CD14-positive monocyte (primary cell): Measurements from ENCODE around the gene SMYD3. TPM values are rescaled to one million over a fixed set of nuclear protein-coding genes. Genes with fewer than 3 reads are reported as not detected.

ENCODE experiments used
- DNase-seq, 3 donors: peaks; one replicate each; pipeline ENCODE4 v3.0.0-alpha.2; 2011 to 2022
- H2AFZ ChIP-seq: 2 replicates; pipeline ENCODE4 v1.6.0; 2012; ENCODE audit warnings: mild to moderate bottlenecking, low read depth, low read length, inconsistent platforms; ENCODE audit not compliant: insufficient read depth, poor library complexity, severe bottlenecking
- H3K27ac ChIP-seq, 2 donors: 1 replicate in 1 of 2; 2 replicates in 1 of 2; pipeline ENCODE4 v1.5.1; 2012 to 2013; ENCODE audit warnings: low read length in 2 of 2, control low read depth in 1 of 2, inconsistent platforms in 1 of 2, low read depth in 1 of 2, mild to moderate bottlenecking in 1 of 2
- H3K27me3 ChIP-seq, 2 donors: one replicate each; pipeline versions ENCODE4 v1.6.0 to v1.6.1; 2011 to 2013; ENCODE audit warnings: low read length in 2 of 2; ENCODE audit not compliant: control insufficient read depth in 2 of 2, insufficient read depth in 2 of 2
- H3K36me3 ChIP-seq, 2 donors: replicated peaks in 1 of 2; 1 replicate in 1 of 2; 2 replicates in 1 of 2; pipeline versions ENCODE4 v1.5.1 to v1.6.1; 2012 to 2013; ENCODE audit warnings: low read length in 2 of 2, control low read depth in 1 of 2, inconsistent platforms in 1 of 2, mild to moderate bottlenecking in 1 of 2; ENCODE audit not compliant: insufficient read depth in 2 of 2, control insufficient read depth in 1 of 2
- H3K4me1 ChIP-seq, 2 donors: 1 replicate in 1 of 2; 2 replicates in 1 of 2; pipeline versions ENCODE4 v1.5.1 to v1.6.1; 2012 to 2013; ENCODE audit warnings: low read length in 2 of 2, control low read depth in 1 of 2, inconsistent platforms in 1 of 2, mild to moderate bottlenecking in 1 of 2, moderate library complexity in 1 of 2; ENCODE audit not compliant: insufficient read depth in 2 of 2, control insufficient read depth in 1 of 2
- H3K4me2 ChIP-seq: replicated peaks from 2 replicates; pipeline ENCODE3; 2012; ENCODE audit warnings: low read length, moderate library complexity, mild to moderate bottlenecking; ENCODE audit not compliant: poor library complexity, severe bottlenecking; ENCODE audit errors: extremely low read depth
- H3K4me3 ChIP-seq, 3 experiments: fragments of 200-600 bp in 1 of 3; sonication (generic) in 1 of 3; replicated peaks in 1 of 3; 1 replicate in 2 of 3; 2 replicates in 1 of 3; pipeline ENCODE4 v1.5.1; 2011 to 2013; ENCODE audit warnings: low read length in 3 of 3, mild to moderate bottlenecking in 3 of 3, control low read depth in 2 of 3, low read depth in 2 of 3, inconsistent platforms in 1 of 3, moderate library complexity in 1 of 3
- H3K79me2 ChIP-seq: 2 replicates; pipeline ENCODE4 v1.6.0; 2012; ENCODE audit warnings: mild to moderate bottlenecking, control low read depth, inconsistent platforms, low read length, moderate library complexity; ENCODE audit not compliant: insufficient read depth
- H3K9ac ChIP-seq: 2 replicates; pipeline ENCODE4 v1.6.0; 2017; ENCODE audit warnings: low read length, mild to moderate bottlenecking; ENCODE audit not compliant: insufficient read depth, poor library complexity, severe bottlenecking
- H3K9me3 ChIP-seq, 2 donors: replicated peaks in 1 of 2; 1 replicate in 1 of 2; 2 replicates in 1 of 2; pipeline versions ENCODE4 v1.5.1 to v1.6.1; 2012 to 2013; ENCODE audit warnings: low read length in 2 of 2, control low read depth in 1 of 2; ENCODE audit not compliant: control insufficient read depth in 1 of 2, insufficient read depth in 1 of 2
- H4K20me1 ChIP-seq: 2 replicates; pipeline ENCODE4 v1.6.0; 2012; ENCODE audit warnings: mild to moderate bottlenecking, low read length, control low read depth, moderate library complexity; ENCODE audit not compliant: insufficient read depth
- H3K27ac Mint-ChIP-seq, 7 donors: one replicate each; pipeline ENCODE4 v1.8.0; 2020; ENCODE audit warnings: mild to moderate bottlenecking in 7 of 7, mixed read lengths in 7 of 7, moderate library complexity in 6 of 7, inconsistent platforms in 2 of 7
- H3K27me3 Mint-ChIP-seq, 3 donors: one replicate each; pipeline ENCODE4 v1.8.0; 2021 to 2022; ENCODE audit warnings: low read depth in 3 of 3, mild to moderate bottlenecking in 3 of 3, mixed read lengths in 3 of 3, moderate library complexity in 3 of 3, inconsistent platforms in 1 of 3
- H3K36me3 Mint-ChIP-seq, 2 donors: one replicate each; pipeline ENCODE4 v1.8.0; 2020; ENCODE audit warnings: mixed read lengths in 2 of 2, inconsistent platforms in 1 of 2, mild to moderate bottlenecking in 1 of 2
- H3K4me1 Mint-ChIP-seq: one replicate; pipeline ENCODE4 v1.8.0; 2020; ENCODE audit warnings: mild to moderate bottlenecking, mixed read lengths
- H3K4me3 Mint-ChIP-seq, 2 donors: one replicate each; pipeline ENCODE4 v1.8.0; 2020; ENCODE audit warnings: mild to moderate bottlenecking in 2 of 2, mixed read lengths in 2 of 2, moderate library complexity in 1 of 2
- H3K9me3 Mint-ChIP-seq, 7 donors: one replicate each; pipeline ENCODE4 v1.8.0; 2020 to 2022; ENCODE audit warnings: mixed read lengths in 7 of 7, mild to moderate bottlenecking in 6 of 7, moderate library complexity in 6 of 7, inconsistent platforms in 2 of 7
- WGBS: methylation state at CpG from one replicate; pipeline ENCODE4 v1.1.5; 2013; ENCODE audit warnings: missing lambda C conversion rate; ENCODE audit not compliant: insufficient coverage; 5-methylcytosine and 5-hydroxymethylcytosine counted together
- intact Hi-C, 2 donors: fragments of 100-400 bp; cut with micrococcal nuclease; formaldehyde crosslinking; loops; one replicate each; pipeline versions ENCODE4 v1.15.0 to v1.15.1; 2023
- polyA plus RNA-seq, 3 donors: library from polyadenylated mRNA; depleted of rRNA in 1 of 3; unstranded in 2 of 3; stranded (reverse) in 1 of 3; fragments of 300-500 nt in 2 of 3; fragments of >200 nt in 1 of 3; fragmentation: Illumina TruSeq in 2 of 3; gene quantifications; 1 replicate in 2 of 3; 2 replicates in 1 of 3; pipeline ENCODE4 v1.2.3, GENCODE V29; 2012 to 2021
- TF ChIP-seq, protein P1 (sequence below): fragments of 200-600 bp; IDR thresholded peaks from one replicate; pipeline ENCODE4 v1.8.0; 2022; ENCODE audit warnings: antibody characterized with exemption, mild to moderate bottlenecking

SMYD3 gene
- polyA plus RNA-seq, 3 donors: 2.7 to 8.4 (median 4.0) TPM

DNA sequence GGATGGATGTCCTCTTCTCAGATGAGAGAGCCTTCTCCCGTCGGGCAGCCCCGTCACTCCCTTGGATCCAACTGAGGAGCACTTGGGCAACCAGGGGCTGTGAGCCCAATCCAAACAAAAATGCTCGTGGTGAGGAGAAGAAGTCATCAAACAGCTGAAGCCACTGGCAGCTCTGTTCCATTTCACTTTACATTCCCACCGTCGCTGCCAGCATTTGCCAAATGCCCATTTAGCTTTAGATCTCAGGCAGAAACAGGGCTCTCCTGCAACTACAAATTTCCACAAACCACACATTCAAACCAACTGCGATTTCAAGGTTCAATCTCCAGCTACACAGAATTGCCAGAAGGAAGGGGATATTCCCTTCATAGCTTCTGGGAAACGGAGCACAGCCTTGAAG lies 634.6 kb downstream of the SMYD3 start:
- Histone ChIP-seq H3K4me1 (no peaks in the 10 kb centered on the region), H3K4me2 (no peak overlapping the region), H3K27me3 (no peaks in the 10 kb centered on the region), H3K9ac (no peak overlapping the region), H4K20me1 (no peaks in the 10 kb centered on the region), H3K36me3 (no peaks in the 10 kb centered on the region), H3K27ac (no peak overlapping the region), H2AFZ (no peak overlapping the region), H3K79me2 (no peaks in the 10 kb centered on the region), H3K9me3 (no peaks in the 10 kb centered on the region), H3K4me3 (no peak overlapping the region)
- Mint-ChIP-seq H3K4me3 (no peak overlapping the region), H3K4me1 (no peaks in the 10 kb centered on the region), H3K9me3 (peaks cover 0 to 1% (median 0%) of the 10 kb centered on the region in 7 donors), H3K36me3 (no peaks in the 10 kb centered on the region), H3K27ac (no peak overlapping the region), H3K27me3 (peaks cover 0 to 6% (median 0%) of the 10 kb centered on the region in 3 donors)
- intact Hi-C loops: no loop called here
- no peak for DNase-seq
- TF ChIP-seq, protein P1, sequence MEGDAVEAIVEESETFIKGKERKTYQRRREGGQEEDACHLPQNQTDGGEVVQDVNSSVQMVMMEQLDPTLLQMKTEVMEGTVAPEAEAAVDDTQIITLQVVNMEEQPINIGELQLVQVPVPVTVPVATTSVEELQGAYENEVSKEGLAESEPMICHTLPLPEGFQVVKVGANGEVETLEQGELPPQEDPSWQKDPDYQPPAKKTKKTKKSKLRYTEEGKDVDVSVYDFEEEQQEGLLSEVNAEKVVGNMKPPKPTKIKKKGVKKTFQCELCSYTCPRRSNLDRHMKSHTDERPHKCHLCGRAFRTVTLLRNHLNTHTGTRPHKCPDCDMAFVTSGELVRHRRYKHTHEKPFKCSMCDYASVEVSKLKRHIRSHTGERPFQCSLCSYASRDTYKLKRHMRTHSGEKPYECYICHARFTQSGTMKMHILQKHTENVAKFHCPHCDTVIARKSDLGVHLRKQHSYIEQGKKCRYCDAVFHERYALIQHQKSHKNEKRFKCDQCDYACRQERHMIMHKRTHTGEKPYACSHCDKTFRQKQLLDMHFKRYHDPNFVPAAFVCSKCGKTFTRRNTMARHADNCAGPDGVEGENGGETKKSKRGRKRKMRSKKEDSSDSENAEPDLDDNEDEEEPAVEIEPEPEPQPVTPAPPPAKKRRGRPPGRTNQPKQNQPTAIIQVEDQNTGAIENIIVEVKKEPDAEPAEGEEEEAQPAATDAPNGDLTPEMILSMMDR: no peak
- 95% methylated on average over 6 of the region's 8 CpGs for WGBS

DNA sequence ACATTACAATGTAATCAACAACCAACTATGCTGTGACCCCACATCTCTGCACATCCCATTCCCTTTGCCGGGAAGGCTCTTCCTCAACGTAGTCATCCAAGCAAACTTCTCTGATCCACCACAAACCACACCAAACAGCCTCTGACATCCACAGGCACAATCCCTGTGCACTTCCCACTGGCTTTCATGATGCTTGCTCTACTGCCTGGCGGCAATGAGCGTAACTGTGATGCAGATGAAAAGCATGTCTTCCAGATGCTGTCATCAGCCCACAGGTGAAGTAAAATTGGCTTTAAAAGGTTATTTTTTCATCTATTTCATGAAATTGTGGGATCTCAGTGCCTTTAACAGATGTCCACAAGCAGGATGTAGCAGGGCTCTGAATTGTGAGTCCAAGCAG lies 635.2 kb downstream of the SMYD3 start:
- Mint-ChIP-seq H3K4me3 (no peak overlapping the region), H3K27me3 (peaks cover 0 to 6% (median 0%) of the 10 kb centered on the region in 3 donors), H3K9me3 (peaks cover 0 to 2% (median 0%) of the 10 kb centered on the region in 7 donors)

More for the DNA sequence above, 635.2 kb downstream of the SMYD3 start:
- Histone ChIP-seq H3K27ac (no peak overlapping the region), H3K27me3 (no peaks in the 10 kb centered on the region), H2AFZ (no peak overlapping the region), H3K36me3 (no peaks in the 10 kb centered on the region), H4K20me1 (no peaks in the 10 kb centered on the region), H3K4me2 (no peak overlapping the region), H3K79me2 (no peaks in the 10 kb centered on the region), H3K9ac (no peak overlapping the region), H3K4me1 (no peaks in the 10 kb centered on the region), H3K9me3 (no peaks in the 10 kb centered on the region), H3K4me3 (no peak overlapping the region)
- Mint-ChIP-seq H3K36me3 (no peaks in the 10 kb centered on the region), H3K27ac (no peak overlapping the region), H3K4me1 (no peaks in the 10 kb centered on the region)
- 100% methylated on average over 1 of the region's 4 CpGs for WGBS
- TF ChIP-seq, protein P1: no peak
- no peak for DNase-seq
- intact Hi-C loops: no loop called here
